Measurements from ENCODE around the gene LIF.

Gene LIF

GRCh38 chr22:30262917-30263741 lies 16.6 kb upstream of the LIF start:
- DNase-seq (ENCODE audit: low spot score): peak; percentile 83

- no peak for DNase-seq (ENCODE audit: low spot score)
Observed at GRCh38 chr22:30262112-30262511, 15.6 kb upstream of the LIF start.

GRCh38 chr22:30261134-30261533 lies 14.6 kb upstream of the LIF start:
- DNase-seq (ENCODE audit: low spot score): no peak

GRCh38 chr22:30260682-30261081 lies 14.1 kb upstream of the LIF start:
- DNase-seq (ENCODE audit: low spot score): no peak

GRCh38 chr22:30260276-30260675 lies 13.7 kb upstream of the LIF start:
- DNase-seq (ENCODE audit: low spot score): no peak

- DNase-seq (ENCODE audit: low spot score): no peak
Observed at GRCh38 chr22:30254314-30254713, 7.8 kb upstream of the LIF start.

GRCh38 chr22:30253205-30253852 lies 6.8 kb upstream of the LIF start:
- DNase-seq (ENCODE audit: low spot score): no peak

GRCh38 chr22:30252411-30253204 lies 6.0 kb upstream of the LIF start:
- no peak for DNase-seq (ENCODE audit: low spot score)

- DNase-seq (ENCODE audit: low spot score): no peak
Observed at GRCh38 chr22:30251711-30252110, 5.2 kb upstream of the LIF start.

- no peak for DNase-seq (ENCODE audit: low spot score)
Observed at GRCh38 chr22:30250661-30251267, 4.2 kb upstream of the LIF start.

GRCh38 chr22:30250039-30250565 lies 3.5 kb upstream of the LIF start:
- no peak for DNase-seq (ENCODE audit: low spot score)

- DNase-seq (ENCODE audit: low spot score): no peak
Observed at GRCh38 chr22:30249049-30250038, 2.8 kb upstream of the LIF start.

GRCh38 chr22:30248484-30248883 lies 1.9 kb upstream of the LIF start:
- DNase-seq (ENCODE audit: low spot score): no peak

GRCh38 chr22:30247974-30248373 lies 1.4 kb upstream of the LIF start:
- DNase-seq (ENCODE audit: low spot score): no peak

GRCh38 chr22:30247561-30247960 lies 1.0 kb upstream of the LIF start:
- no peak for DNase-seq (ENCODE audit: low spot score)

GRCh38 chr22:30246814-30247376 lies 336 bp upstream of the LIF start:
- no peak for DNase-seq (ENCODE audit: low spot score)

- DNase-seq (ENCODE audit: low spot score): no peak
Observed at GRCh38 chr22:30245181-30245984, 1.2 kb downstream of the LIF start.

GRCh38 chr22:30244641-30245040 lies 1.9 kb downstream of the LIF start:
- no peak for DNase-seq (ENCODE audit: low spot score)

GRCh38 chr22:30244066-30244465 lies 2.5 kb downstream of the LIF start:
- DNase-seq (ENCODE audit: low spot score): no peak

- DNase-seq (ENCODE audit: low spot score): no peak
Observed at GRCh38 chr22:30243661-30244060, 2.9 kb downstream of the LIF start.

Data from hematopoietic multipotent progenitor cell treated with erythropoietin and hydrocortisone succinate and interleukin-3 and kit ligand, for 15 days (in vitro differentiated cells).